ENCODE results near the gene KAZN.

KAZN gene

GRCh38 chr1:14986168-14986567 lies 387.7 kb downstream of the KAZN start (continued):
- no peak for TF ChIP-seq ZNF518A (tag by site-specific recombination; conservative IDR thresholded peaks at IDR 0.05; ENCODE audit: low read depth)
- TF ChIP-seq ZNF148 (tag by site-specific recombination; IDR thresholded peaks at IDR 0.05; ENCODE audit: borderline replicate concordance), result no peak
- no peak for TF ChIP-seq ZNF433 (tag by site-specific recombination; IDR thresholded peaks at IDR 0.05; ENCODE audit: low read depth)
- no peak for TF ChIP-seq SCRT1 (tag by site-specific recombination; IDR thresholded peaks at IDR 0.05; ENCODE audit: borderline replicate concordance)
- TF ChIP-seq ZNF830 (tag by site-specific recombination; IDR thresholded peaks at IDR 0.05; ENCODE audit: low read depth), result no peak

DNA sequence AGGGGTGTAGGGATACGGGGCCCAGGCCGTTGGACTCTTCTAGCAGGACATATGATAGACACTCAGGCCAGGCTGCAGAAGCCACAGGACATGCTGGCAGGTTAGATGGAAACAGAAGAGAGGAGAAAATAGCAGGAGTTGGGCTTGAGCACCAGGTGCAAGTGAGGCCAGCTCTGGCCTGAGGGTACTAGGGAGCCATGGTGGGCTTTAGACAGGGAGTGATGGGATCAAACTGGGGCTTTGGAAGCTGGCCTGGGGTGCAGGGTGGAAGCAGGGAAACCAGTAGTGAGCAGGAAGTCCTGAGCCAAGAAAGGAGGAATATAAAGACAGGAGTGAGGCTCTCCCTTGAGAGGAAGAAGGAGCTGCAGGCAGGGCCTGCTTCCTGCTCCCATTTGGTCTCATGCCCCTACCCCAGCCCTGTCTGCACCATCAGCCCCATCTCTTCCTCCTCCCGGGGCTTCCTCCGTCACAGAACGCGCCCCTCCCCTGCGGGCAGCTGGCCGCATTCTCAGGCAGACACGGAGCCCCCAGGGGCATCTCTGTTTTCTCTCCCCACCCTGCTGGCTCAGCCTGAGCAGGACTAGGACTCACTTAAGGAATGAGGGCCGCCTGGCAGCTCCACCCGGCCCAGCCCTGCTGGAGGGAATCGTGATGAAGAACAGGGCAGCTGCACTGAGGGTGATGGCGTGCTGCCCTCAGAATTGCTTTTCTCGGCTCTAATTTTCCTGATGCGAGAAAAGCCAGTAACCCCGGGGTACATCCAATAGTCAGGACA lies 389.5 kb downstream of the KAZN start:
- H3K27ac ChIP-seq (ENCODE audit: extremely low read depth, low read depth, low read length), result no peak overlapping the region
- CTCF ChIA-PET, result no interaction called here
- no peak for TF ChIP-seq ZBTB21 (tag by site-specific recombination; IDR thresholded peaks at IDR 0.05)
- peak; percentile 91 for TF ChIP-seq ZNF16 (tag by site-specific recombination; IDR thresholded peaks at IDR 0.05; ENCODE audit: low read depth)
- no peak for TF ChIP-seq BCL11A (tag by site-specific recombination; IDR thresholded peaks at IDR 0.05; ENCODE audit: low read depth)
- no peaks in the 10 kb centered on the region for H3K4me1 ChIP-seq (ENCODE audit: control insufficient read depth, insufficient read depth, low read length)
- H3K9me3 ChIP-seq (ENCODE audit: control insufficient read depth, insufficient read depth, low read depth, low read length), result no peaks in the 10 kb centered on the region
- no peak overlapping the region for H3K4me3 ChIP-seq (ENCODE audit: low read depth, low read length)
- POLR2A ChIA-PET, result no interaction called here
- no peaks in the 10 kb centered on the region for H3K36me3 ChIP-seq (ENCODE audit: control insufficient read depth in 2 of 2, insufficient read depth in 1 of 2, low read length in 2 of 2)

DNA sequence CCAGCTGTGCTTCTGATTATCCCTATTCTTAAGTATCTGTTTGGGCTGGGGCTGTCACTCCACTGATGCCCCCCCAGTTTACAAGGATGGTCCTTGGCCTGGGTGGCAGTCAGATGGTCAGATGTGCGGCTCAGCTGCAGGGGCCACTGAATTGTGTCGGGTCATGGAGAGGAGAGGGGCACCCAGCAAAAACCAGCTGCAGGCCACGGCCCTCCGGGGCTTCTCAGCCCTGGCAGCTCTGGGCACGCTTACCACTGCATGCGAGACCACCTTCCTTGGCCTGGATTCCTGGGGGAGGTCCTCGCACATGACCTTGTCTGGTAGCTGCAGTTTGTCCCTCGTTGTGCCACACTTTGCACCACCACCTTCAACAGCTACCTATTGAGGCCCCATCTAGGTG lies 390.2 kb downstream of the KAZN start:
- POLR2A ChIA-PET, result no interaction called here
- Histone ChIP-seq H3K4me1 (ENCODE audit: control insufficient read depth, insufficient read depth, low read length) (no peaks in the 10 kb centered on the region), H3K36me3 (ENCODE audit: control insufficient read depth in 2 of 2, insufficient read depth in 1 of 2, low read length in 2 of 2) (no peaks in the 10 kb centered on the region), H3K9me3 (ENCODE audit: control insufficient read depth, insufficient read depth, low read depth, low read length) (no peaks in the 10 kb centered on the region), H3K4me3 (ENCODE audit: low read depth, low read length) (no peak overlapping the region), H3K27ac (ENCODE audit: extremely low read depth, low read depth, low read length) (no peak overlapping the region)
- CTCF ChIA-PET, result no interaction called here
- TF ChIP-seq ZFP69B (tag by site-specific recombination; IDR thresholded peaks at IDR 0.05), result no peak
- no peak for TF ChIP-seq YY1 (tag by site-specific recombination; IDR thresholded peaks at IDR 0.05)
- no peak for TF ChIP-seq ZNF747 (tag by site-specific recombination; IDR thresholded peaks at IDR 0.05)
- TF ChIP-seq ZNF473 (tag by site-specific recombination; IDR thresholded peaks at IDR 0.05), result no peak
- no peak for TF ChIP-seq ZNF76 (tag by site-specific recombination; IDR thresholded peaks at IDR 0.05; ENCODE audit: borderline replicate concordance, low read depth)
- TF ChIP-seq ZNF18 (tag by site-specific recombination; IDR thresholded peaks at IDR 0.05), result no peak
- no peak for TF ChIP-seq KLF16 (tag by site-specific recombination; IDR thresholded peaks at IDR 0.05)
- TF ChIP-seq ZNF394 (tag by site-specific recombination; IDR thresholded peaks at IDR 0.05; ENCODE audit: borderline replicate concordance), result no peak
- no peak for TF ChIP-seq ZNF645 (tag by site-specific recombination; IDR thresholded peaks at IDR 0.05)
- TF ChIP-seq ZNF549 (tag by site-specific recombination; IDR thresholded peaks at IDR 0.05), result no peak
- TF ChIP-seq ZNF677 (tag by site-specific recombination; IDR thresholded peaks at IDR 0.05), result no peak
- no peak for TF ChIP-seq ZNF792 (tag by site-specific recombination; IDR thresholded peaks at IDR 0.05)
- no peak for TF ChIP-seq RBAK (tag by site-specific recombination; IDR thresholded peaks at IDR 0.05)

All from HEK293 (cell line).